NT2/D1 (cell line): ENCODE measurements around the gene IL22RA2.

Source experiments
- SUZ12 ChIP-seq: IDR thresholded peaks from 2 replicates; pipeline ENCODE4 v1.6.1; 2011; ENCODE audit not compliant: insufficient read length, insufficient read depth; ENCODE audit errors: extremely low read depth
- YY1 ChIP-seq: IDR thresholded peaks from 2 replicates; pipeline ENCODE4 v1.6.1; 2011; ENCODE audit not compliant: insufficient read length, insufficient read depth
- ZNF274 ChIP-seq: IDR thresholded peaks from 2 replicates; pipeline ENCODE4 v1.6.1; 2011; ENCODE audit warnings: mild to moderate bottlenecking, low read depth, low read length

DNA sequence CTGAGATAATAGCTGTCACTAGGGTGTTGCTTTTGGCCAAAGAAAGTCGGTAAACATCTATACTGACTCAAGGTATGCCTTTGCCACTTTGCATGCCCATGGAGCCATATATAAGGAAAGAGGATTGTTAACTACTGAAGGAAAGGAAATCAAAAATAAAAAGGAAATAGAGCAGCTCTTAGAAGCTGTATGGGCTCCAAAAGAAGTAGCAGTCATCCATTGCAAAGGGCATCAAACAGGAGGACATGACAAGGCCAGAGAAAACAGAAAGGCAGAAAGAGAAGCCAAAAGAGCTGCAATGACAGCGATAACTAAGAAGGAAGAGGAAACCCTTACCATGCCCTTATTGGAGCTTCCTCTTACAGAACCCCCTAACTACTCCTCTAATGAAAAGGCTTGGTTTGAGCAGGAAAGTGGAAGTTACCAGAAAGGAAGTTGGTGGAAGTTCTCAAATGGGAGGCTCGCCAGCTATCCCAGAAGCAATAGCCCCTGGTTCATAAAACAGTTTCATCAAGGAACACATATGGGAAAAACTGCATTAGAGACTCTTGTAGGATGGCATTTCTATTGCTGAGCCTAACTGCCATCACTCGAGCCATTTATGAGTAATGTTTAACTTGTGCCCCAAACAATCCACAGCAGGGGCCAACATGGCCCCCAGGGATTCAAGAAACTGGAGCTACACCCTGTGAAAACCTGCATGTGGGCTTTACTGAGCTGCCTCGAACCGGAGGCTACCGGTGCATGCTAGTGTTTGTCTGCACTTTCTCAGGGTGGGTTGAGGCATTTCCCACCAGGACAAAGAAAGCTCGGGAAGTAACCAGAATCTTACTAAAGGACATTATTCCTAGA lies 7.0 kb downstream of the IL22RA2 start:
- TF ChIP-seq SUZ12 (no peak), YY1 (no peak), ZNF274 (no peak)
